ENCODE results near the gene CCNI2. TPM values are rescaled to one million over a fixed set of nuclear protein-coding genes. Genes with fewer than 3 reads are reported as not detected.
"Not testable (repeated sequence)": the region's sequence is repeated elsewhere in the genome, so short reads cannot be mapped to it uniquely, and the experiment has no call there.

The CCNI2 gene
- total RNA-seq, 4 donors from 2014 or later: not detected

DNA sequence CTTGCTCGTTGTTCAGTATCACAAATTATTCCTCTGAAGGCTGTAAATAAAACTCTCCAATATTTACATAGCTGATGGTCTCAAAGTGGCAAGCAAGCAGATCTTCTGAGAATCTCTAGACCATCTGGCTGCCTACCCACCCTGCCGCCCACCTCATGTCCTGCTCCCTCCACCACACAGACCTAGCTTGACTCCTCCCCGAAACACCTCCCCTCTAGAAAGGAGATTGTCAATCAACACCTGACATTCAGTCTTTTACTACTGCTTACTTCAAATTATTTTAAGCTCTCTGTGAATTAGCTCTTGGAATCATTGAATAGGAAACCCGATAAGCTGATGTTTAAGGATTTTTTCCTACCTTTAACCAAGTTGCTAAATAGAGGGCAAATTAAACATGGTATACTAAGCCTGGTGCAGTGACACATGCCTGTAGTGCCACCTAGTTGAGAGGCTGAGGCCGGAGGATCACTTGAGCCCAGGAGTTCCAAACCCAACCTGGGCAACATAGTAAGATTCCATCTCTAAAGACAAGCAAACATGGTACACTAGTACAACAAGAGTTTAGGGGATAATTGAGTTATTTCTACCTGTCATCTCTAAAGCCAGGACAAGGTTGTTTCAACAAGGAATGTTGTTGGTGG is 54.9 kb downstream of the CCNI2 start:
- Histone ChIP-seq H3K9me3 (no peaks in the 10 kb centered on the region), H3K27me3 (peaks cover 0 to 20% of the 10 kb centered on the region in 2 donors), H3K36me3 (no peaks in the 10 kb centered on the region), H3K4me1 (peaks cover 0 to 4% (median 0%) of the 10 kb centered on the region in 4 donors), H3K4me3 (no peak overlapping the region), H3K27ac (no peak overlapping the region)
- DNase-seq (ENCODE audit: low spot score in 2 of 2): no peak
- TF ChIP-seq POLR2A (IDR thresholded peaks at IDR 0.05) (no peak), EP300 (IDR thresholded peaks at IDR 0.05) (no peak)
- TF ChIP-seq, protein P1, sequence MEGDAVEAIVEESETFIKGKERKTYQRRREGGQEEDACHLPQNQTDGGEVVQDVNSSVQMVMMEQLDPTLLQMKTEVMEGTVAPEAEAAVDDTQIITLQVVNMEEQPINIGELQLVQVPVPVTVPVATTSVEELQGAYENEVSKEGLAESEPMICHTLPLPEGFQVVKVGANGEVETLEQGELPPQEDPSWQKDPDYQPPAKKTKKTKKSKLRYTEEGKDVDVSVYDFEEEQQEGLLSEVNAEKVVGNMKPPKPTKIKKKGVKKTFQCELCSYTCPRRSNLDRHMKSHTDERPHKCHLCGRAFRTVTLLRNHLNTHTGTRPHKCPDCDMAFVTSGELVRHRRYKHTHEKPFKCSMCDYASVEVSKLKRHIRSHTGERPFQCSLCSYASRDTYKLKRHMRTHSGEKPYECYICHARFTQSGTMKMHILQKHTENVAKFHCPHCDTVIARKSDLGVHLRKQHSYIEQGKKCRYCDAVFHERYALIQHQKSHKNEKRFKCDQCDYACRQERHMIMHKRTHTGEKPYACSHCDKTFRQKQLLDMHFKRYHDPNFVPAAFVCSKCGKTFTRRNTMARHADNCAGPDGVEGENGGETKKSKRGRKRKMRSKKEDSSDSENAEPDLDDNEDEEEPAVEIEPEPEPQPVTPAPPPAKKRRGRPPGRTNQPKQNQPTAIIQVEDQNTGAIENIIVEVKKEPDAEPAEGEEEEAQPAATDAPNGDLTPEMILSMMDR (IDR thresholded peaks at IDR 0.05): no peak
- WGBS, 2 donors: 88 to 90% methylated on average over 5 of the region's 5 CpGs

DNA sequence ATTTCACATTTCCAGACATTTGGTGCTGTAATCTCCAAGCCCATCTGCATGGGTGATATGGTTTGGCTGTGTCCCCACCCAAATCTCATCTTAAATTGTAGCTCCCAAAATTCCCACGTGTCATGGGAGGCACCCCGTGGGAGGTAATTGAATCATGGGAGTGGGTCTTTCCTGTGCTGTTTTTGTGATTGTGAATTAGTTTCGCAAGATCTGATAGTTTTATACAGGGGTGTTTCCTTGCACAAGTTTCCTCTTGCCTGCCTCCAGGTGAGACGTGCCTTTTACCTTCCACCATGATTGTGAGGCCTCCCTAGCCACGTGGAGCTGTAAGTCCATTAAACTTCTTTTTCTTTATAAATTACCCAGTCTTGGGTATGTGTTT is 55.5 kb downstream of the CCNI2 start:
- H3K27ac ChIP-seq; H3K36me3 ChIP-seq; DNase-seq (ENCODE audit: low spot score in 2 of 2); H3K4me1 ChIP-seq; H3K9me3 ChIP-seq; H3K4me3 ChIP-seq: not testable (repeated sequence)
- WGBS, 2 donors: 84 to 86% methylated on average over 5 of the region's 5 CpGs
- peaks cover 0 to 20% of the 10 kb centered on the region in 2 donors for H3K27me3 ChIP-seq

Other genes starting within 250 kb of the CCNI2 start
- gene IL5, start 203.9 kb upstream of the CCNI2 start, total RNA-seq: not detected
- 10 to 100 TPM; 36.5 to 40.5 (median 39.2) TPM for gene RAD50, start 190.4 kb upstream of the CCNI2 start, total RNA-seq
- gene IL13, start 89.3 kb upstream of the CCNI2 start, total RNA-seq: under 1 TPM in 2 of 4 donors, not detected in 2; 0.44 to 0.98 TPM
- not detected for gene IL4, start 73.4 kb upstream of the CCNI2 start, total RNA-seq
- gene KIF3A, start 9.9 kb upstream of the CCNI2 start, total RNA-seq: 10 to 100 TPM in 3 of 4 donors, 1 to 10 TPM in 1; 8.4 to 11.6 (median 10.7) TPM
- gene SEPTIN8, start 29.8 kb downstream of the CCNI2 start, total RNA-seq: 10 to 100 TPM; 38.5 to 48.3 (median 44.2) TPM
- gene SOWAHA, start 65.9 kb downstream of the CCNI2 start, total RNA-seq: 1 to 10 TPM in 2 of 4 donors, under 1 TPM in 2; 0.44 to 2.9 (median 0.99) TPM
- gene SHROOM1, start 83.2 kb downstream of the CCNI2 start, total RNA-seq: 10 to 100 TPM; 29.1 to 67.5 (median 38.5) TPM
- under 1 TPM in 2 of 4 donors, not detected in 2; 0.44 to 0.60 TPM for gene GDF9, start 119.0 kb downstream of the CCNI2 start, total RNA-seq
- gene UQCRQ, start 119.2 kb downstream of the CCNI2 start, total RNA-seq: 100 to 1,000 TPM in 3 of 4 donors, 10 to 100 TPM in 1; 69.8 to 143 (median 118) TPM
- 1 to 10 TPM; 1.7 to 3.9 (median 2.5) TPM for gene LEAP2, start 126.2 kb downstream of the CCNI2 start, total RNA-seq
- gene AFF4, start 216.2 kb downstream of the CCNI2 start, total RNA-seq: 10 to 100 TPM; 70.5 to 85.3 (median 73.2) TPM

All from tibial nerve (tissue), 4 donors.